Measurements from ENCODE around the gene SPINT4.
A peak's percentile ranks its signal among the peaks of the same experiment; 100 is the strongest.
"Not testable (repeated sequence)": the region's sequence is repeated elsewhere in the genome, so short reads cannot be mapped to it uniquely, and the experiment has no call there.

SPINT4 gene

DNA sequence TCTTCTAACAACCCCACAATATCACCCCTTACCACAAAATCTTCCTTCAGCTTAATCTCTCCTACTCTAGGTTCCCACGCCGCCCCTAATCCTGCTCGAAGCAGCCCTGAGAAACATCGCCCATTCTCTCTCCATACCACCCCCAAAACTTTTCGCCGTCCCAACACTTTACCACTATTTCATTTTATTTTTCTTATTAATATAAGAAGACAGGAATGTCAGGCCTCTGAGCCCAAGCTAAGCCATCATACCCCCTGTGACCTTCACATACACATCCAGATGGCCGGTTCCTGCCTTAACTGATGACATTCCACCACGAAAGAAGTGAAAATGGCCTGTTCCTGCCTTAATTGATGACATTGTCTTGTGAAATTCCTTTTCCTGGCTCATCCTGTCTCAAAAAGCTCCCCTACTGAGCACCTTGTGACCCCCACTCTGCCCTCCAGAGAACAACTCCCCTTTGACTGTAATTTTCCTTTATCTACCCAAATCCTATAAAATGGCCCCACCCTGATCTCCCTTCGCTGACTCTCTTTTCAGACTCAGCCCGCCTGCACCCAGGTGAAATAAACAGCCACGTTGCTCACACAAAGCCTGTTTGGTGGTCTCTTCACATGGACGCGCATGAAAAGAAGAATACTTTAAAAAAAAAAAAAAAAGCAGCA lies 42.6 kb downstream of the SPINT4 start:
- not testable (repeated sequence) for DNase-seq (ENCODE audit: low read depth in 1 of 2, low spot score in 1 of 2)

- DNase-seq (ENCODE audit: low read depth in 1 of 2, low spot score in 1 of 2): no peak
These were observed 43.2 kb downstream of the SPINT4 start for GRCh38 chr20:45765307-45765875.

GRCh38 chr20:45765980-45766379 lies 43.8 kb downstream of the SPINT4 start:
- no peak for DNase-seq (ENCODE audit: low read depth in 1 of 2, low spot score in 1 of 2)

- DNase-seq (ENCODE audit: low read depth in 1 of 2, low spot score in 1 of 2): no peak
These were observed 46.3 kb downstream of the SPINT4 start for GRCh38 chr20:45768479-45768878.

DNA sequence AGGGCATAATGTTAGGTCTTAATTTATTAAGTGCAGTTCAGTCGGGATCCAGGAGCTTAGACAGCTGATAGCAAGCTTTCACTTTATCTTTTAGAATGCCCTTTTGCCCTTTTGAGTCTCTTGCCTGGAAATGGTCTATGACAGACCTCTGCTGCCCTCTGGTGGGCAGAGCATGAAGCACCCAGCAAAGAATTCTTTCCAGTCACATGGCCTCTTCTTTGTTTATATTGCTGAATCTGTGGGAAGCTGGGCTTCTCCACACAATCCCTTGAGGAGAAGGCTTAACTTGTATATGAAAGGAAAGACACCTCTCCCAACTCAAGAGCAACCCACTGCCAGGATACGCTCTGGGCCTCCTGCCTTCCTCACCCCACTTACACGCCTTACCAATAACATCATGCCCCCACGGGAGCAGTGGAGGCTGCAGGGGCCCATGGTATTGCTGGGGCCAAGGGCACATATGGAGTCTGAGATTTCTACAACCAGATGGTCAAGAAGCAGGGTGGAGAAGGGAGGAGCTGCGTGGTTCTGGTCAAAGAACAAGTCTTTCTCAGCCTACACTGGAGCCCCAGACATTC lies 49.1 kb downstream of the SPINT4 start:
- peak; percentile 56 to 68 for DNase-seq (ENCODE audit: low read depth in 1 of 2, low spot score in 1 of 2)

DNA sequence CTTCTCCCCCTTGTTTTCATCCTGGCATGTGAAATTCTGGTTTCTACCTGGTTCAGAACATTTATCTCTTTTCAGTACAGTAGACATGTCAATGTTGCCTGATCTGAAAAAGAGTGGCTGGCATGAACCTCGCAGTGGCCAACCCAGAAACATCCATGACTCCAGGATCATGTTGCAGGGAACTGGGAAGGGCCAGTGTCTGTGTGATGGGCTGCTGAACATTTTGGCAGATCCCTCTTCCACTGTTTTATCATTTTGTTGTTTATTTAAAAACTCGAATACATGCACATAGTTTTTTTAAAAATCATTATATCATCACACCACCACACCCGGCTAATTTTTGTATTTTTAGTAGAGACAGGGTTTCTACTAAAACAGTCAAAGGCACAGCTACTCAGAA lies 50.5 kb downstream of the SPINT4 start:
- no peak for DNase-seq (ENCODE audit: low read depth in 1 of 2, low spot score in 1 of 2)

DNA sequence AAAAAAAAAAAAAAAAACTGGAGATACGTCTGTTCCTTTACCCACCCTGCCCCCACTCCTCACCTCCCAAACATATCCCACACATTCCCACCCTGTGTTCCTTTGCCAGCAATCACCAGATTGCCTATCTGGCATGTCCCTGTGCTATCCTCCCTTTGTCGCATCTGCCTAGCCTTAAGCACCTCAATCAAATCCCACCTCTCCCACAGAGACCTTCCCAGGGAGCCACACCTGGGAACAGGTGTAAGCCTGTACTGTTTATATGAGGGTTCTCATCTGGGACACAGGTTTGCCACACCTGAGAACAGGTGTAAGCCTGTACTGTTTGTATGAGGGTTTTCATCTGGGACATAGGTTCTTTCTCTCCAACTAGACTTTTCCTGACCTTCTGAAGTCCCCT lies 52.8 kb downstream of the SPINT4 start:
- DNase-seq (ENCODE audit: low read depth in 1 of 2, low spot score in 1 of 2): no peak

DNA sequence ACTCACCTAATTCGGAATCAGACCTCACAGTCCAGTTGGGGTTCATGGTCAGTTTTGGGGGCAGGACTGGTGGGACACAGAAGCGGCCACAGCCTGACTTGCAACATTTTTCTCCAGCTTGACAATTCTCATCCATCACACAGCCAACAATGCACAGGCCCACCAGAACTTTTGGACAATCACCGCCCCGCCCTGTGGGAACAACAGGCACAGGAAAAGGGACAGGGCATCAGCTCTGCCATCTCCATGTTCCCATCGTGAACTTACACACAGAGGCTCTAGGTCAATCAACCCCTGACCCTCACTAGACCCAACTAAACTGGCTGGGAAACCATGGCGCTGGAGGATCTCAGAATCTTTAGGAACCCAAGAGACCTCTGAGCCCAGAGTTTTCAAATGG lies 53.3 kb downstream of the SPINT4 start:
- no peak for DNase-seq (ENCODE audit: low read depth in 1 of 2, low spot score in 1 of 2)
